HG03196 (cell line): ENCODE results near the gene CDT1.

Experiments used
- ATAC-seq: cut with Tn5 transposase; IDR thresholded peaks from one replicate; pipeline ENCODE4 v1.9.1; 2021; ENCODE audit not compliant: unreplicated experiment

Gene CDT1

GRCh38 chr16:88834670-88835069, 31.1 kb downstream of the CDT1 start:
- ATAC-seq = no peak

GRCh38 chr16:88835383-88835782, 31.8 kb downstream of the CDT1 start:
- ATAC-seq = no peak

GRCh38 chr16:88835818-88836217, 32.2 kb downstream of the CDT1 start:
- ATAC-seq = no peak

- ATAC-seq = no peak
Observed at GRCh38 chr16:88836791-88837190, 33.2 kb downstream of the CDT1 start.

- no peak for ATAC-seq
Observed at GRCh38 chr16:88837806-88838205, 34.2 kb downstream of the CDT1 start.

GRCh38 chr16:88838566-88838965, 35.0 kb downstream of the CDT1 start:
- ATAC-seq = no peak

- ATAC-seq = no peak
Observed at GRCh38 chr16:88839026-88839529, 35.5 kb downstream of the CDT1 start.

GRCh38 chr16:88839745-88840599, 36.4 kb downstream of the CDT1 start:
- ATAC-seq = no peak

- ATAC-seq = no peak
Observed at GRCh38 chr16:88840600-88841215, 37.1 kb downstream of the CDT1 start.

- ATAC-seq = no peak
Observed at GRCh38 chr16:88841521-88842307, 38.1 kb downstream of the CDT1 start.

- no peak for ATAC-seq
Observed at GRCh38 chr16:88842308-88842756, 38.7 kb downstream of the CDT1 start.

GRCh38 chr16:88842806-88843205, 39.2 kb downstream of the CDT1 start:
- no peak for ATAC-seq

- no peak for ATAC-seq
Observed at GRCh38 chr16:88843256-88843655, 39.7 kb downstream of the CDT1 start.

GRCh38 chr16:88844419-88845036, 40.9 kb downstream of the CDT1 start:
- no peak for ATAC-seq

GRCh38 chr16:88846088-88846487, 42.5 kb downstream of the CDT1 start:
- ATAC-seq = no peak

- no peak for ATAC-seq
Observed at GRCh38 chr16:88847654-88848053, 44.1 kb downstream of the CDT1 start.

- ATAC-seq = no peak
Observed at GRCh38 chr16:88848557-88848956, 45.0 kb downstream of the CDT1 start.

GRCh38 chr16:88850531-88851199, 47.1 kb downstream of the CDT1 start:
- no peak for ATAC-seq

- ATAC-seq = no peak
Observed at GRCh38 chr16:88851616-88852015, 48.0 kb downstream of the CDT1 start.

GRCh38 chr16:88853325-88853941, 49.8 kb downstream of the CDT1 start:
- no peak for ATAC-seq
